CD4-positive, alpha-beta T cell treated with Interleukin-17A for 1 hour (primary cell): ENCODE data around the gene MRE11.
"Not testable (repeated sequence)": the region's sequence is repeated elsewhere in the genome, so short reads cannot be mapped to it uniquely, and the experiment has no call there.

ENCODE experiments used
- DNase-seq: peaks from one replicate; pipeline ENCODE4 v3.0.0-alpha.2; 2020

MRE11 gene

DNA sequence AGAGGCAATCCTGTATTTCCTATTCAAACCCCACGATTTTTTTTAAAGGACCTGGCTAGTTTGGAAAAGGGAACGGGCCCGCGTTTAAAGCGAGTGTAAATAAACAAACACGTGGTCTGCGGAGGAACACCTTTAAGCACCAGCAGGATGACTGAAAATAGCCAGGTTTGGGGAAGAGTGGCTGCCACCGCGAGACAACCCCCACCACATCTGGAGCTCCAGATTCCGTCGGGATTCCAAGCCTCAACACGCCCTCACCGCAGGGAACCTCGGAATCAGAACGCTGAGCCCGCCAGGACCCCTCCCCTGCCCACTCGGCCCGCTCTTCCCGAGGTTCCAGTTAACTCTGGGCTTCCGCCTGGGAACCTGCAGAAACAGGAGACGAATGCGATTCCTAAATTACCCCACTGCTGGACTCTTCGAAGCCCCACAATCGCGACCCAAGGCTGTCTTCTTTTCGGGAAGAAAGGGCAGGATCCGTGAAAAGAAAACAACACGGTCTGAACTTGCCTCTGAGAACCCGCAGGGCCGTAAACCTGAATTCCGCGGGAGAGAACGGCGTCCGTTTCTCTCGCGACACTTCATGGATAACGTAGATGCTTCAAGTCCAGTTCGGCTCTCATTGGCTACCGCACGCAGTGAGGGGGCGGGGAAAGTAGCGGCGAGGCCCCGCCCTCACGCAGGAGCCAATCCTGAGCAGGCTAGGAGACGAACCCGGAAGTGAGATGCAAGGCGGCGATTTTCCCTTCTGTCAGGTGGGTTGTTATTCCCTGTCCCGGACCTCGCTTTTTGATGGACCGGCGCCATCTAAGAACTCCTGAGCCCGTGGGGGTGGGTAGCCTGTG lies at the start of gene MRE11, which contains the start of gene ANKRD49:
MRE11 (minus strand) TSS at position 564 of the 845 bp plus-strand sequence. CDS start 1,043 bp downstream, outside the sequence.
ANKRD49 (plus strand) TSS at position 704 of the 845 bp plus-strand sequence. CDS start 2,710 bp downstream, outside the sequence.
- DNase-seq: peak; percentile 97

- no peak for DNase-seq
These were observed 45.8 kb upstream of the MRE11 start for GRCh38 chr11:94539420-94539819.

GRCh38 chr11:94537031-94537600 lies 43.5 kb upstream of the MRE11 start:
- no peak for DNase-seq

DNA sequence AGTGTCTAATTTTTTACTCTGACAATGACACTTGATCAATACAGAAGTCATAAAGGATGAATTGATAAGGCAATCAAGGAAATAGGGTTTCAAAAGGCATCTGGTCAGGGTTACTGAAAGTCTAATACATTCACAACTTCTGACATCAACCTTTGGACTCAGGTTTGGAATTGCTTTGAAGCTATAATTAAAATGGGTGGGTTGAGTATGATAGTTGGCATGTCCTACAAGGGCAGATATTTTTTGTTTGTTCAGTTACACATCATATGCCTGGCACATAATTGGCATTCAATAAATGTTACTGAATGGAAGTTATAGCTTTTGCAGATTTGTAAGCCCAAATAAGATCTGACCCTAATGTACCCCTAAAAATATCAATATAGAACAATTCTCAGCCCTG lies 42.7 kb upstream of the MRE11 start:
- no peak for DNase-seq

GRCh38 chr11:94533696-94534630 lies 40.3 kb upstream of the MRE11 start:
- DNase-seq: no peak

DNA sequence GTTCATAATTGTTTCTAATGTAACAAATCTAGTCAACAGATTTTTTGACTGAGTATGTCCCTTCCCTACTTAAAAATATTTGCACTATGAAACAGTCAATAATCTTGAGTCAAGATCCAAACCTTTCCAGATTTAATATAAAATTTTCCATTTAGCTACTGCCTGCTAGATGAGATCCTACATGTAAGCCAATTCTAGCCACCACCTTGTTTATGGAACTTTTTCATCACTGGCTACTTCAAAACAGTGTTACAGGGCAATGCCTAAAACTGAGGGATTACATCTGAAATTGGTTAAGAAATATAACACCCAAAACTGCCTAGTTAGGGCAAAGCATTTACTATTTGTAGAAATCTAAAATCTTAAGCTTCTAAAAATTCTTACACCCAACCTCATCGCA lies 39.6 kb upstream of the MRE11 start:
- DNase-seq: no peak

DNA sequence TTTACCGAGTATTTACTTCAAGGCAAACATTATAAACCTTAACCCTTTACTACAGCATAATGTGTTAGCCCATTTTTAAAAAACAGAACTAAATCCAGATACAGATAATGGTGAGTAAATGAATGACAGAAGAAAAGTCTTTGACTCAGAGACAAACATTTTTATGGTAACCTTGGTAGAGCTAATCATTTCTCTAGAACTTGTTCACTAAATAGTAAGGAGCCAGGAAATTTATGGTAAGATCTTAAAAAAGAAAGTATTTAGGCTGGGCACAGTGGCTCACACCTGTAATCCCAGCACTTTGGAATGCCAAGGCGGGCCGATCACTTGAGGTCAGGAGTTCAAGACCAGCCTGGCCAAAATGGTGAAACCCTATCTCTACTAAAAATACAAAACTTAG lies 38.6 kb upstream of the MRE11 start:
- DNase-seq: no peak

DNA sequence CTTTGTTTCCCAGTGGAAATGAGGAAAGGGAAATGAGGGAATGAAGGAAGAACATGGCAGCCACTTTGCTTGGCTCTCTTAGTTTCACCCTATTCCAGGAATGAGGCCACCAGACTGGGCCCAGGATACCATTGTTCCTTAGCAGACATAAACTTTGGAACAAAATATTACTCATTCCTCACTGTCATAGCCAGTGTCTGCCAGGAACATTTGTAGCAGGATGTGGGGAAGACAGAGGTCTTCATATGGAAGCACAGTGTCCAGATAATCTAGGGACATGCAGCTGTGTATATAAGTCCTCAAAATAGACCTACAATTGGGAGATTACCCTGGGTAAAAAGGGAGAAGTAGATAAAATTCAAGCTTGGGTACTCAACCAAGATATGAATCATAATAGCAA lies 34.9 kb upstream of the MRE11 start:
- no peak for DNase-seq

GRCh38 chr11:94526645-94527438 lies 33.2 kb upstream of the MRE11 start:
- no peak for DNase-seq

DNA sequence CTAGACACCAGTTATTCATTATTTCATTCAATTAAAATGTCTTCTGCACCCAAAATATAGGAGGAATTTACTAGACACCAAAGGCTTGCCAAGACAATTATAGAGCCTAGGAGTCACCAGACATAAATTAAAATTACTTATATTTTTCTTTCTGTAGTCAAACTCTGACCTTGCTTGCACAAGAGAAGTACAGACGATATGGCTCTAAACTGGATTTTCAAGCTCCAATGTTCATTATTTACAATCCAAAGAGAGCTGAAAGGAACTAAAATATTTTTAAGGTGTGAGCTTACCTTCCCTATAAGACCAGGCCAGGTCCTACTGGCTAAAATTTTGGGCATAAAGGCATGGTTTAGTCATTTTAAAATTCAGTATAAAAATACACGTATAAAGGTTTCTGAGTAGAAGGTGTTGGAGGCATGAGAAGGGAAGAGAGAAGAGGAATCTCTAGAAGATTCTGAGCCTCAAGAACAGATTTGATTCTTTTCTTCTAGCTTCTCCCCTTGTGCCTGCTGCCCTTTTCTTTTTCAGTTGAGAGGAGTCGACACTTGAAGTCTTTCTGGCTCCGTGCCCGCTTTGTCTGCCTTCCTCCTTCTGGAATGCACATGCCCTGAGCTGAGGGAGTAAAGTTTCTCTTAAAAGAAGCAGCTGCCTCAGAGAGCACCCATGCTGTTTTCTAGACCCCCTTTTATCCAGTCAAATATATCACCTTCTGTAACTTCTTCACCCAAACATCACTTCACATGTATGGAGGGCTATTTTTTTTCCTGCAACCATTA lies 32.1 kb upstream of the MRE11 start:
- DNase-seq: no peak

DNA sequence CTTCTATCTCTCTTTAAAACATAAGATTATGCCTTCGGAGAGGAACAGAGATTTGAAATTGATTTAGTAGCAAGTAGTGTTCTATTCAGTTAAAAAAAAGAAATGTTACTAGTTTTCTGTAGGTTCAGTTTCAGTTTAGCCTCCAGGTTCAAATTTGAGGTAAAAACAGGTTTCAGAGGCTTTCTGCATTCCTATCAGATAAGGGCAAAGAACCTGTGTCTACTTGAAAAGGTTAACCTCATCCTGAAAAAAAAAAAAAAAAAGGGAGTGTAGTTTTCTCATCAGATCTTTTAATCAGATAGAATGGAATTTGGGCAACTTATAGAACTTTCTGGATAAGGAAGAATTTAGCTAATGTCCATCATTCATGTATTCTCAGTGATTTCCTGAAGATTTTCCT lies 30.7 kb upstream of the MRE11 start:
- no peak for DNase-seq

DNA sequence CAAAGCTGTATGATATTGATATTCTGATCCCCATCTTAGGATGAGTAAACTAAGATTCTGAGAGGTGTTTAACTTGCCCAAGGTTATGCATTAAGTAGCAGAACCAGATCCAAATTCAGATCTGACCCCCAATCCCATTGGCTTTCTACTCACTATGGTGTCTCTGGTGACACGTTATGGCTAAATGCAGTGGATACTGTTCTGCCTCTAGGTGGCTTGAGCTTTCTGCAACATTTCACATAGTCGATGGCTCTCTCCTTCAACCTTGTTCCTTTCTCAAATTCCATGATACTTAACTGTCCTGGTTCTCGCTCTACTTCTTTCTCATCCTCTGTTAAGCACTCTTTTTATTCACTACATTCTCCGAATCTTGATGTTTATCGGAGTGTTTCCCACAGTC lies 28.0 kb upstream of the MRE11 start:
- DNase-seq: no peak

DNA sequence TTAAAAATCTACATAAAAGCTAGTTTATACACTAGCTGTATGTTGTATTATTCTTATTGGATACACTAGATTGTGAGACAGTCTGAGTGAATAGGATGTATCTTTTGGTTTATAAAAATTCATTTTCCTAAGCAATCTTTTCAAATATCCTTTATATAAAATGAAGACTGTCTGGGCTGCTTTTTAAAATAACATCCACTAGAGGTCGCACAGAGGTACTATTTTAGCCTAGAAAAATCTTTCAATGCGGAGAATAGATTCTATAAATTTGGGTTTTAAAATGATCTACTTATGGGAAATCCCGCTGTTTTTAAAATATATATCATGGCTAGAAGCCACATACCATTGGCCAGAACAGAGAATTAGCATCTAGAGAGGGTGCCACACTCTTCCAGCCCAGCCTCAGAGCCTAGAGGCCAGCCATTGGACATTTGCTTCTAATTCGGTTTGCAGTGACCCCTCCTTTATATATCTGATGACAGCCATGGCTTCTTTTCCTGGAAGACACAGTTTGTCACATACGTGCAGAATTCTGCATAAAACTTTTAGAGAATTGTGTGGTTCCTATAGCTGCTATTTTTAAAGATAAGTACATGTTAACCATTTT lies 25.9 kb upstream of the MRE11 start:
- peak; percentile 49 for DNase-seq

GRCh38 chr11:94518300-94518699 lies 24.7 kb upstream of the MRE11 start:
- no peak for DNase-seq

GRCh38 chr11:94516725-94517124 lies 23.1 kb upstream of the MRE11 start:
- no peak for DNase-seq

DNA sequence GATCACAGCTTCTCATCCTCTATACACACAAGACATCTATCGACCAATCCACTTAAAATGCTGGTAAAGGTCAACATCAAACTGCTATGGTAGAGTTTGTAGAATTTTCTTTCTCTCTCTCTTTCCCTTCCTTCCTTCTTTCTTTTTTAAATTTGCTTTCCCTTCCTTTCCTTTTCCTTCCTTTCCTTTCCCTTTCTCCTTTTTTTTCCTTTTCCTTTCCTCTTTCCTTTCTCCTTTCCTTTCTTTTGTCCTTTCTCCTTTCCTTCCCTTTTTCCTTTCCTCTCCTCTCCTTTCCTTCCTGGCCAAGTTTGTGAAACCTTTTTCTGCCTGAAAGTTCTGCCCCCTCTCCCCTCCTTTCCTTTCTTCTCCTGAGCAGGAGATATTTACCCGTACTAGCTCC lies 21.8 kb upstream of the MRE11 start:
- DNase-seq: no peak

DNA sequence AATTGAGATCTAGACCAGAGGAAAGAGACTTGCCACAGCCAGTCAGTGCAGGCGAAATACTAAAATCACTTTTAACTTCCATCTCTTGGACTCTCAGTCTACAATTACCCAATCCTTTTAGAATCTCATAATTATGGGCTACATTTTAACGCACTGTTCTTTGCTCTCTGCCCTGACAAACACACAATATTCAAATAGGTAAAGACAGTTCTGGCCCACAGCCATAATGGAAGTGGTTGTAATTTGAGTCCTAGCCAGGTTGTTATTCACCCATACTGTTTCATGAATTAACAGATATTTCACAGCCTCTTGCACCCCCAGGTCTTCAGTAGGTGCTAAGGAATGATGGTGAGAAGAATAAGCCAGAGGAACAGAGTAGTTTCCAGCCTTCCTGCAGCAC lies 19.4 kb upstream of the MRE11 start:
- DNase-seq: no peak

DNA sequence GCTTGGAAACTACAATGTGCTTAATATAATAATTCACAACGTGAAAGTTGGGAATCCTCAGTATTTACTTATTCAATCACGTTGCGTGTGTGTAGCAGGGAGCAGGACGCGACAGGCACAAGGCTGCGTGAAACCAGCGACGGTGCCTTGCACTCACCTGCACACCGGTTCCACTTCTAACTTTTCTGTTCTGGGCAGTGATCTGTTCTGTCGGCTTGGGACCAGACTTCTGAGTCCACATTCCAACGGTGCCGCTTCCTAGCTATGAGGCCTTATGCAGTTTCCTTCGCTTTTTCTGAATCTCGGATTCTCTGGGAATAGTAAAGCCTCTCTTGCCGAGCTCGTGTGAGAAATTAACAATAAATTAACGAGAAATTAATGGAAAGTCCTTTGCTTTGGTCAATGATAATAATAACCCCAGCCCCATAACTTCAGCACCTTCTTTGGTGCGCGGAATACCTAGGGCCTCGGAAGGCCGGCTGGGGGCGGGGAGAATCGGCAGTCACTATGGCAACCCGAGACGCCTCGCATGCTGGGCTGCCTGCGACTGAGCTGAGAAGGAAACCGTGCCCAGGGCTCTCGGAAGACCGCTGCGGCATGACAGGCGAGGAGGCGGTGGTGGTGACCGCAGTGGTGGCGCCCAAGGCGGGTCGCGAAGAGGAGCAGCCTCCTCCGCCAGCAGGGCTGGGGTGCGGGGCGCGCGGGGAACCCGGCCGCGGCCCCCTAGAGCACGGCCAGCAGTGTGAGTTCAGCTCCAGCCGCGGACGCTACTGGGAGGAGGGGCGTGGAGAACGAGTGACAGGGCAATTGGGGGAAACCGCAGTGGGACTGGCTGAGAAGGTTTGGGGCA lies 18.5 kb upstream of the MRE11 start, which contains the start of gene C11orf97:
C11orf97 (plus strand) TSS at position 530 of the 850 bp plus-strand sequence; CDS start at position 598, 68 bp downstream.
- DNase-seq: peak; percentile 62

GRCh38 chr11:94507485-94507884 lies 13.8 kb upstream of the MRE11 start:
- no peak for DNase-seq

- DNase-seq: not testable (repeated sequence)
These were observed 12.9 kb upstream of the MRE11 start for GRCh38 chr11:94506513-94506912.
